ENCODE measurements around the gene WNT11.

- TF ChIP-seq, protein P1, sequence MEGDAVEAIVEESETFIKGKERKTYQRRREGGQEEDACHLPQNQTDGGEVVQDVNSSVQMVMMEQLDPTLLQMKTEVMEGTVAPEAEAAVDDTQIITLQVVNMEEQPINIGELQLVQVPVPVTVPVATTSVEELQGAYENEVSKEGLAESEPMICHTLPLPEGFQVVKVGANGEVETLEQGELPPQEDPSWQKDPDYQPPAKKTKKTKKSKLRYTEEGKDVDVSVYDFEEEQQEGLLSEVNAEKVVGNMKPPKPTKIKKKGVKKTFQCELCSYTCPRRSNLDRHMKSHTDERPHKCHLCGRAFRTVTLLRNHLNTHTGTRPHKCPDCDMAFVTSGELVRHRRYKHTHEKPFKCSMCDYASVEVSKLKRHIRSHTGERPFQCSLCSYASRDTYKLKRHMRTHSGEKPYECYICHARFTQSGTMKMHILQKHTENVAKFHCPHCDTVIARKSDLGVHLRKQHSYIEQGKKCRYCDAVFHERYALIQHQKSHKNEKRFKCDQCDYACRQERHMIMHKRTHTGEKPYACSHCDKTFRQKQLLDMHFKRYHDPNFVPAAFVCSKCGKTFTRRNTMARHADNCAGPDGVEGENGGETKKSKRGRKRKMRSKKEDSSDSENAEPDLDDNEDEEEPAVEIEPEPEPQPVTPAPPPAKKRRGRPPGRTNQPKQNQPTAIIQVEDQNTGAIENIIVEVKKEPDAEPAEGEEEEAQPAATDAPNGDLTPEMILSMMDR (IDR thresholded peaks at IDR 0.05; ENCODE audit: low read depth, low read length): no peak
- TF ChIP-seq POLR2A (IDR thresholded peaks at IDR 0.05; ENCODE audit: extremely low read depth, insufficient read length): no peak
- TF ChIP-seq, protein P2, sequence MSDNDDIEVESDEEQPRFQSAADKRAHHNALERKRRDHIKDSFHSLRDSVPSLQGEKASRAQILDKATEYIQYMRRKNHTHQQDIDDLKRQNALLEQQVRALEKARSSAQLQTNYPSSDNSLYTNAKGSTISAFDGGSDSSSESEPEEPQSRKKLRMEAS (IDR thresholded peaks at IDR 0.05; ENCODE audit: low read depth, low read length): no peak
- TF ChIP-seq MYC (IDR thresholded peaks at IDR 0.05; ENCODE audit: low read depth, low read length): no peak
These were observed 6.0 kb downstream of the WNT11 start for GRCh38 chr11:76200006-76200940.
